ENCODE measurements around the gene LPO. TPM values are rescaled to one million over a fixed set of nuclear protein-coding genes. Genes with fewer than 3 reads are reported as not detected.

The LPO gene
- total and polyA plus RNA-seq, 3 experiments from 2014 or later, result not detected

GRCh38 chr17:58200024-58200633, 38.3 kb upstream of the LPO start:
- H3K4me1 ChIP-seq (ENCODE audit: insufficient read depth, low read length), result no peaks in the 10 kb centered on the region
- H3K9me3 ChIP-seq (ENCODE audit: low read length), result no peaks in the 10 kb centered on the region
- H3K27ac Mint-ChIP-seq, result no peak overlapping the region
- H3K4me3 Mint-ChIP-seq, result no peak overlapping the region
- H3K27me3 ChIP-seq (ENCODE audit: insufficient read depth, low read length, poor library complexity, severe bottlenecking), result no peaks in the 10 kb centered on the region
- peaks cover 0 to 2% (median 0%) of the 10 kb centered on the region in 3 donors for H3K36me3 Mint-ChIP-seq
- ChIA-PET CTCF (interaction anchor here (0.7 to 1.9 kb wide), 17 partner anchors 9 to 217 kb away, joined by 3 to 9 read pairs (median 3); partner anchors contain the start of genes EPX and RNF43), POLR2A (interaction anchor here (0.6 kb wide), 1 partner anchor 294 kb away, joined by 4 read pairs; no protein-coding TSS in a partner anchor)
- H3K27ac ChIP-seq (ENCODE audit: low read depth, low read length), result no peak overlapping the region
- no peaks in the 10 kb centered on the region for H3K36me3 ChIP-seq (ENCODE audit: insufficient read depth, low read length)
- peaks cover 4 to 25% of the 10 kb centered on the region in 2 donors for H3K27me3 Mint-ChIP-seq
- peaks cover 0 to 3% (median 3%) of the 10 kb centered on the region in 3 donors for H3K4me1 Mint-ChIP-seq
- peak; percentile 18 to 70 (median 28) for DNase-seq
- H3K4me3 ChIP-seq (ENCODE audit: low read length), result no peak overlapping the region
- H3K9me3 Mint-ChIP-seq, result no peaks in the 10 kb centered on the region

- ChIA-PET CTCF (no interaction called here), POLR2A (no interaction called here)
- Mint-ChIP-seq H3K27ac (no peak overlapping the region), H3K27me3 (peaks cover 2 to 14% of the 10 kb centered on the region in 2 donors), H3K4me3 (no peak overlapping the region), H3K36me3 (peaks cover 0 to 22% (median 0%) of the 10 kb centered on the region in 3 donors), H3K4me1 (peaks cover 0 to 3% (median 3%) of the 10 kb centered on the region in 3 donors), H3K9me3 (no peaks in the 10 kb centered on the region)
- H3K4me1 ChIP-seq (ENCODE audit: insufficient read depth, low read length), result no peaks in the 10 kb centered on the region
- no peaks in the 10 kb centered on the region for H3K36me3 ChIP-seq (ENCODE audit: insufficient read depth, low read length)
- H3K27ac ChIP-seq (ENCODE audit: low read depth, low read length), result no peak overlapping the region
- H3K4me3 ChIP-seq (ENCODE audit: low read length), result no peak overlapping the region
- H3K9me3 ChIP-seq (ENCODE audit: low read length), result no peaks in the 10 kb centered on the region
- DNase-seq, result no peak
- no peaks in the 10 kb centered on the region for H3K27me3 ChIP-seq (ENCODE audit: insufficient read depth, low read length, poor library complexity, severe bottlenecking)
These were observed 35.5 kb upstream of the LPO start for GRCh38 chr17:58202859-58203258.

DNA sequence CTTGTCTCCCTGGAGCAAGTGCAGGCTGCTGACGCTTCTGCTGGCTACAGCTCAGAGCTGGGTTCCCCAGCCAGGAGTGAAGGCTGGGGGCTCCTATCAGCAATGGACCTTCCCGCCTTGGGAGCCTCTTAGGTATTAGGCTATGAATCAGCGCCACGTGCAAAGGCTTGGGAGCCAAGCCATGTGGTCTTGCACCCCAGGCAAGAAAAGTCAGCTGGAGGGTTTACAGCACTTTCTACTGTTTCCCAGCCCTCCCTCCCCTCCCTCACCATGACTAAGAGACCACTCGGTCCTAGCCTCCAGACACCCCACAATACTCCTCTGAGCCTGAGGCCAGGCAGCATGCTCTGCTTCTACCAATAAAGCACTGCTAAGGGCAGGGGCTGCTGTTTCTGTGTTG, 33.6 kb upstream of the LPO start:
- Histone ChIP-seq H3K9me3 (ENCODE audit: low read length) (no peaks in the 10 kb centered on the region), H3K4me3 (ENCODE audit: low read length) (no peak overlapping the region), H3K27ac (ENCODE audit: low read depth, low read length) (no peak overlapping the region), H3K27me3 (ENCODE audit: insufficient read depth, low read length, poor library complexity, severe bottlenecking) (no peaks in the 10 kb centered on the region), H3K36me3 (ENCODE audit: insufficient read depth, low read length) (peaks cover 3% of the 10 kb centered on the region), H3K4me1 (ENCODE audit: insufficient read depth, low read length) (no peaks in the 10 kb centered on the region)
- Mint-ChIP-seq H3K9me3 (no peaks in the 10 kb centered on the region), H3K36me3 (peaks cover 0 to 37% (median 8%) of the 10 kb centered on the region in 3 donors), H3K4me1 (peaks cover 0 to 3% (median 3%) of the 10 kb centered on the region in 3 donors), H3K4me3 (no peak overlapping the region), H3K27ac (no peak overlapping the region), H3K27me3 (peaks cover 0 to 3% of the 10 kb centered on the region in 2 donors)
- ChIA-PET CTCF (interaction anchor here (1.8 kb wide), 1 partner anchor 9 kb away, joined by 5 read pairs; no protein-coding TSS in a partner anchor), POLR2A (no interaction called here)
- no peak for DNase-seq

DNA sequence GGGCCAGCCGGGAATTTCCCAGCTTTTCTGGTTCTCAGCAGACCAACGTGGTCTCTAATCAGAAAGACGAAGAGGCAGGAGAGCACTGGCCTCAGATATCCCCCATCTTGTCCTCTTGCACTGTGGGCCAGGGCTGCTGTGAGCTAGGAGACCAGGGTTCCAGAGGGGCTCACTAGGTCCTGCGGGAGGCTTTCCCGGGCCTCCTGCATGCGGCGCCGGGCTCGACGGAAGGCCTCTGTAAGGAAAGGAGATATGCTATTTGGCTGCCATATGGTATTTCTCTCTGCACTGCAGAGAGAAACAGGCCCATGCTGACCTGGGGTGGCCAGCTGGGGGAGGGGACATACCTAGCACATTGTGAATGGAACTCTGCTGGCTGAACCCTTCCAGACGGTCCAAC, 32.4 kb upstream of the LPO start:
- Mint-ChIP-seq H3K9me3 (no peaks in the 10 kb centered on the region), H3K27me3 (no peaks in the 10 kb centered on the region), H3K27ac (peak overlapping the region in 1 of 8 donors; percentile 92), H3K4me1 (no peaks in the 10 kb centered on the region), H3K36me3 (peaks cover 0 to 48% (median 13%) of the 10 kb centered on the region in 3 donors), H3K4me3 (no peak overlapping the region)
- Histone ChIP-seq H3K4me3 (ENCODE audit: low read length) (no peak overlapping the region), H3K27ac (ENCODE audit: low read depth, low read length) (no peak overlapping the region), H3K27me3 (ENCODE audit: insufficient read depth, low read length, poor library complexity, severe bottlenecking) (no peaks in the 10 kb centered on the region), H3K4me1 (ENCODE audit: insufficient read depth, low read length) (no peaks in the 10 kb centered on the region), H3K36me3 (ENCODE audit: insufficient read depth, low read length) (peaks cover 3% of the 10 kb centered on the region), H3K9me3 (ENCODE audit: low read length) (no peaks in the 10 kb centered on the region)
- ChIA-PET POLR2A (no interaction called here), CTCF (interaction anchor here (1.8 kb wide), 1 partner anchor 8 kb away, joined by 5 read pairs; no protein-coding TSS in a partner anchor)
- DNase-seq, result no peak

DNA sequence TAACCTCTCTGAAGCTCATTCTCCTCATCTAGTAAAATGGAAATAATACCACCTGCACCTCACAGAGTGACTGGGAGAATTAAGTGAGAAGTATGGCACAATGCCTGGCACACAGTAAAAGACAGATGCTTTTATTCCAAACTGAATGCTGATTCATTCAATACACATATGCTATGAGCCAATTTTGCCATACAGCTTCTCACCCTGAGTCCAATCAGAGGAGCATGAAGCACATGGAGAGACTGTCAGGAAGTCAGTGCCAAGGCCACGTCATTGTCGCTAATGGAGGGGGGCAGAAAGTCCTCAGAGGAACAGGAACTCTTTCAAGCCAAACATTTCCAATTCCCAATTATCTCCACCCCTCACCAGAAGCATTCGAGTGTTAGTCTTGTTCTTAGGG, 30.9 kb upstream of the LPO start:
- Histone ChIP-seq H3K27ac (ENCODE audit: low read depth, low read length) (no peak overlapping the region), H3K4me3 (ENCODE audit: low read length) (no peak overlapping the region), H3K4me1 (ENCODE audit: insufficient read depth, low read length) (no peaks in the 10 kb centered on the region), H3K9me3 (ENCODE audit: low read length) (no peaks in the 10 kb centered on the region), H3K36me3 (ENCODE audit: insufficient read depth, low read length) (peaks cover 9% of the 10 kb centered on the region), H3K27me3 (ENCODE audit: insufficient read depth, low read length, poor library complexity, severe bottlenecking) (no peaks in the 10 kb centered on the region)
- POLR2A ChIA-PET, result no interaction called here
- CTCF ChIA-PET, result no interaction called here
- no peaks in the 10 kb centered on the region for H3K4me1 Mint-ChIP-seq
- H3K27ac Mint-ChIP-seq, result peak overlapping the region in 1 of 8 donors; percentile 17
- H3K36me3 Mint-ChIP-seq, result peaks cover 0 to 59% (median 17%) of the 10 kb centered on the region in 3 donors
- H3K9me3 Mint-ChIP-seq, result no peaks in the 10 kb centered on the region
- H3K4me3 Mint-ChIP-seq, result no peak overlapping the region
- no peak for DNase-seq
- no peaks in the 10 kb centered on the region for H3K27me3 Mint-ChIP-seq

DNA sequence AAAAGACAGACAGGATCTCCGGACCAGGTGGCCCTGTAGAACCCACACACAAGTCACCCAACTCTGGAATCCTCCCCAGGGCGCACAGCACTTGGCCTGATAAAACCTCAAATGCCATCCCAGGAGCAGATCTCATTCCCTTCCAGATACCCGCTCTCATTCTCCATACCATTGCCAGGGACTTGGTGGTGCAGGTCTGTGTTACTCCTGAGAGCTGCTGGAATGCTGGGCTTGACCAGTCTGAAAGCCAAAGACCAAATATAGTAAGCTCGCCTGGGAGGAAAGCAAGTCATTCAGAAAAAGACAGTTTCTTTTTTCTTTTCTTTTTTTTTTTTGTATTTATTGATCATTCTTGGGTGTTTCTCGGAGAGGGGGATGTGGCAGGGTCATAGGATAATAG, 30.0 kb upstream of the LPO start:
- Mint-ChIP-seq H3K4me3 (no peak overlapping the region), H3K4me1 (no peaks in the 10 kb centered on the region), H3K27me3 (no peaks in the 10 kb centered on the region), H3K36me3 (peaks cover 0 to 68% (median 19%) of the 10 kb centered on the region in 3 donors), H3K9me3 (no peaks in the 10 kb centered on the region), H3K27ac (peak overlapping the region in 2 of 8 donors; percentile 4 to 84)
- CTCF ChIA-PET, result no interaction called here
- no peak overlapping the region for H3K4me3 ChIP-seq (ENCODE audit: low read length)
- H3K27ac ChIP-seq (ENCODE audit: low read depth, low read length), result no peak overlapping the region
- no peaks in the 10 kb centered on the region for H3K27me3 ChIP-seq (ENCODE audit: insufficient read depth, low read length, poor library complexity, severe bottlenecking)
- peaks cover 18% of the 10 kb centered on the region for H3K36me3 ChIP-seq (ENCODE audit: insufficient read depth, low read length)
- no peaks in the 10 kb centered on the region for H3K4me1 ChIP-seq (ENCODE audit: insufficient read depth, low read length)
- POLR2A ChIA-PET, result no interaction called here
- no peaks in the 10 kb centered on the region for H3K9me3 ChIP-seq (ENCODE audit: low read length)
- DNase-seq, result no peak

GRCh38 chr17:58210922-58211321, 27.5 kb upstream of the LPO start:
- Histone ChIP-seq H3K36me3 (ENCODE audit: insufficient read depth, low read length) (peaks cover 24% of the 10 kb centered on the region), H3K4me1 (ENCODE audit: insufficient read depth, low read length) (no peaks in the 10 kb centered on the region), H3K27me3 (ENCODE audit: insufficient read depth, low read length, poor library complexity, severe bottlenecking) (no peaks in the 10 kb centered on the region), H3K4me3 (ENCODE audit: low read length) (no peak overlapping the region), H3K27ac (ENCODE audit: low read depth, low read length) (no peak overlapping the region), H3K9me3 (ENCODE audit: low read length) (no peaks in the 10 kb centered on the region)
- H3K4me1 Mint-ChIP-seq, result no peaks in the 10 kb centered on the region
- CTCF ChIA-PET, result no interaction called here
- H3K36me3 Mint-ChIP-seq, result peaks cover 0 to 82% (median 22%) of the 10 kb centered on the region in 3 donors
- no peaks in the 10 kb centered on the region for H3K27me3 Mint-ChIP-seq
- no peaks in the 10 kb centered on the region for H3K9me3 Mint-ChIP-seq
- H3K4me3 Mint-ChIP-seq, result no peak overlapping the region
- no peak for DNase-seq
- POLR2A ChIA-PET, result no interaction called here
- H3K27ac Mint-ChIP-seq, result no peak overlapping the region

DNA sequence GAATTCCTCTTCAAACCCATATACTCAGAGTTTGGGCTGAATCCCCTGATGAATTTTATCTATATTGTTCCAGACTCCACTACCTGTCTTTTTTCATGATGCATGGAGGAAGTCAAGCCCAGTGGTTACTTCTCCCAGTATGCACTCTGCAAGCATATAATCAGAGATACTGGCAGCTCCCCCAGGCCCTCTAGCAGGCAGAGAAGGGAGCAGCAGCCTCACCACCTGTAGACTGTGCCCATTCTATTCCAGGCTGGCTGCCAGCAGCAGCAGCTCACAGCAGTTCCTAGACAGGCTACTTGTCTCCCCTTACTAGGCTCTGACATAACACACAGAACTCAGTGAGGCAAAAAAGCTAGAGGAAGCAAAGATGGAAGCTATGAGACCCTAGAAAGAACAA, 22.7 kb upstream of the LPO start:
- H3K27ac Mint-ChIP-seq, result peak overlapping the region in 1 of 8 donors; percentile 19
- H3K4me1 Mint-ChIP-seq, result peaks cover 16 to 24% (median 18%) of the 10 kb centered on the region in 3 donors
- ChIA-PET POLR2A (no interaction called here), CTCF (interaction anchor here (1.3 to 2.4 kb wide), 3 partner anchors 15 to 272 kb away, joined by 3 to 9 read pairs (median 4); partner anchors contain the start of gene HSF5)
- peaks cover 15% of the 10 kb centered on the region for H3K4me1 ChIP-seq (ENCODE audit: insufficient read depth, low read length)
- H3K27ac ChIP-seq (ENCODE audit: low read depth, low read length), result no peak overlapping the region
- H3K9me3 Mint-ChIP-seq, result no peaks in the 10 kb centered on the region
- peaks cover 0 to 54% (median 10%) of the 10 kb centered on the region in 3 donors for H3K36me3 Mint-ChIP-seq
- peaks cover 0 to 1% of the 10 kb centered on the region in 2 donors for H3K27me3 Mint-ChIP-seq
- H3K4me3 Mint-ChIP-seq, result peak overlapping the region in 1 of 7 donors; percentile 31
- H3K9me3 ChIP-seq (ENCODE audit: low read length), result no peaks in the 10 kb centered on the region
- peaks cover 21% of the 10 kb centered on the region for H3K36me3 ChIP-seq (ENCODE audit: insufficient read depth, low read length)
- no peak for DNase-seq
- no peak overlapping the region for H3K4me3 ChIP-seq (ENCODE audit: low read length)
- no peaks in the 10 kb centered on the region for H3K27me3 ChIP-seq (ENCODE audit: insufficient read depth, low read length, poor library complexity, severe bottlenecking)

All from CD8-positive, alpha-beta memory T cell (primary cell).